HEK293 (cell line): Measurements from ENCODE around the gene ROBO1.

Experiments used
- CTCF ChIA-PET: fragments of 350-600 bp; formaldehyde crosslinking; extraction: SDS; loops from one replicate; lab custom pipeline; 2021; ENCODE audit warnings: antibody characterized with exemption; lab: Yijun Ruan, JAX
- POLR2A ChIA-PET: fragments of 300-600 bp; formaldehyde crosslinking; extraction: SDS; loops from one replicate; lab custom pipeline; 2020; ENCODE audit warnings: antibody characterized with exemption, inconsistent platforms; lab: Yijun Ruan, JAX
- H3K27ac ChIP-seq: fragments of 200-500 bp; sonication (Bioruptor generic); 2 replicates; pipeline ENCODE4 v1.5.1; 2014; ENCODE audit warnings: low read depth, low read length, control low read depth, inconsistent platforms; ENCODE audit errors: extremely low read depth
- H3K36me3 ChIP-seq, 2 experiments: fragments of 200-500 bp in 1 of 2; sonication (Bioruptor generic) in 1 of 2; 1 replicate in 1 of 2; 2 replicates in 1 of 2; pipeline ENCODE4 v1.5.1; 2014 to 2017; ENCODE audit warnings: inconsistent platforms in 2 of 2, low read length in 2 of 2; ENCODE audit not compliant: control insufficient read depth in 2 of 2, insufficient read depth in 1 of 2
- H3K4me1 ChIP-seq: fragments of 200-500 bp; sonication (Bioruptor generic); 2 replicates; pipeline ENCODE4 v1.5.1; 2014; ENCODE audit warnings: mild to moderate bottlenecking, low read length, inconsistent platforms; ENCODE audit not compliant: control insufficient read depth, insufficient read depth
- H3K4me3 ChIP-seq: 2 replicates; pipeline ENCODE4 v1.5.1; 2011; ENCODE audit warnings: low read depth, mild to moderate bottlenecking, control low read depth, low read length, moderate library complexity
- H3K9me3 ChIP-seq: fragments of 200-500 bp; sonication (Bioruptor generic); 2 replicates; pipeline ENCODE4 v1.5.1; 2014; ENCODE audit warnings: low read depth, low read length, inconsistent platforms; ENCODE audit not compliant: control insufficient read depth, insufficient read depth
- HOXD13 ChIP-seq: sonication (generic); formaldehyde crosslinking; IDR thresholded peaks from 2 replicates; pipeline ENCODE4 v1.8.0; 2022; ENCODE audit warnings: missing genetic modification reagents, borderline replicate concordance
- RBAK ChIP-seq: fragments of 450-650 bp; formaldehyde crosslinking; IDR thresholded peaks from 2 replicates; pipeline ENCODE4 v1.5.1; 2016; ENCODE audit warnings: missing biosample characterization, missing genetic modification characterization
- SETDB1 ChIP-seq: IDR thresholded peaks from one replicate; pipeline ENCODE4 v1.6.1; 2017; ENCODE audit warnings: mild to moderate bottlenecking, low read length, moderate library complexity, mixed read lengths; ENCODE audit not compliant: insufficient read length
- SP2 ChIP-seq: fragments of 450-650 bp; formaldehyde crosslinking; IDR thresholded peaks from 2 replicates; pipeline ENCODE4 v1.5.1; 2016; ENCODE audit warnings: missing biosample characterization, missing genetic modification characterization
- TCF7L2 ChIP-seq: IDR thresholded peaks from 2 replicates; pipeline ENCODE4 v1.6.1; 2011; ENCODE audit warnings: low read depth, mild to moderate bottlenecking, inconsistent platforms, low read length, moderate library complexity, borderline replicate concordance
- ZFHX2 ChIP-seq: fragments of 450-650 bp; formaldehyde crosslinking; conservative IDR thresholded peaks from 2 replicates; pipeline ENCODE4 v1.5.1; 2016; ENCODE audit warnings: missing biosample characterization, missing genetic modification characterization
- ZNF157 ChIP-seq: fragments of 450-650 bp; formaldehyde crosslinking; IDR thresholded peaks from 2 replicates; pipeline ENCODE4 v1.5.1; 2016; ENCODE audit warnings: missing biosample characterization, missing genetic modification characterization
- ZNF248 ChIP-seq: fragments of 450-650 bp; formaldehyde crosslinking; IDR thresholded peaks from 2 replicates; pipeline ENCODE4 v1.5.1; 2017; ENCODE audit warnings: missing biosample characterization, missing genetic modification characterization
- ZNF324 ChIP-seq: fragments of 450-650 bp; formaldehyde crosslinking; IDR thresholded peaks from 2 replicates; pipeline ENCODE4 v1.5.1; 2016; ENCODE audit warnings: missing biosample characterization, missing genetic modification characterization
- ZNF510 ChIP-seq: fragments of 450-650 bp; formaldehyde crosslinking; IDR thresholded peaks from 2 replicates; pipeline ENCODE4 v1.5.1; 2018; ENCODE audit warnings: mild to moderate bottlenecking, missing genetic modification characterization, missing biosample characterization; ENCODE audit not compliant: insufficient replicate concordance
- ZNF514 ChIP-seq: fragments of 450-650 bp; formaldehyde crosslinking; IDR thresholded peaks from 2 replicates; pipeline ENCODE4 v1.5.1; 2016; ENCODE audit warnings: missing biosample characterization, missing genetic modification characterization
- ZNF561 ChIP-seq: fragments of 450-650 bp; IDR thresholded peaks from 2 replicates; pipeline ENCODE4 v1.5.1; 2018; ENCODE audit warnings: missing biosample characterization, missing genetic modification characterization, borderline replicate concordance
- ZNF571 ChIP-seq: fragments of 450-650 bp; formaldehyde crosslinking; IDR thresholded peaks from 2 replicates; pipeline ENCODE4 v1.5.0; 2017; ENCODE audit warnings: missing biosample characterization, missing genetic modification characterization
- ZNF654 ChIP-seq: fragments of 450-650 bp; formaldehyde crosslinking; IDR thresholded peaks from 2 replicates; pipeline ENCODE4 v1.5.1; 2016; ENCODE audit warnings: low read depth, missing biosample characterization, missing genetic modification characterization
- ZNF677 ChIP-seq: fragments of 450-650 bp; IDR thresholded peaks from 2 replicates; pipeline ENCODE4 v1.5.0; 2018; ENCODE audit warnings: missing biosample characterization, mild to moderate bottlenecking, missing genetic modification characterization, moderate library complexity
- ZNF707 ChIP-seq: fragments of 450-650 bp; formaldehyde crosslinking; IDR thresholded peaks from 2 replicates; pipeline ENCODE4 v1.5.1; 2016; ENCODE audit warnings: missing biosample characterization, missing genetic modification characterization
- ZNF747 ChIP-seq: fragments of 450-650 bp; formaldehyde crosslinking; IDR thresholded peaks from 2 replicates; pipeline ENCODE4 v1.5.1; 2016; ENCODE audit warnings: missing biosample characterization, missing genetic modification characterization
- ZNF76 ChIP-seq: fragments of 450-650 bp; formaldehyde crosslinking; IDR thresholded peaks from 2 replicates; pipeline ENCODE4; 2016; ENCODE audit warnings: low read depth, missing biosample characterization, missing genetic modification characterization, borderline replicate concordance
- ZXDB ChIP-seq: fragments of 450-650 bp; formaldehyde crosslinking; IDR thresholded peaks from 2 replicates; pipeline ENCODE4 v1.5.1; 2016; ENCODE audit warnings: missing biosample characterization, missing genetic modification characterization
- TF ChIP-seq, protein P1 (sequence below): fragments of 450-650 bp; formaldehyde crosslinking; IDR thresholded peaks from 2 replicates; pipeline ENCODE4 v1.5.1; 2016; ENCODE audit warnings: missing biosample characterization, missing genetic modification characterization
- TF ChIP-seq, protein P2 (sequence below): fragments of 450-650 bp; formaldehyde crosslinking; IDR thresholded peaks from 2 replicates; pipeline ENCODE4 v1.5.1; 2016; ENCODE audit warnings: missing biosample characterization, missing genetic modification characterization
- TF ChIP-seq, protein P3 (sequence below): fragments of 450-650 bp; formaldehyde crosslinking; IDR thresholded peaks from 2 replicates; pipeline ENCODE4 v1.5.1; 2016; ENCODE audit warnings: missing biosample characterization, missing genetic modification characterization
- TF ChIP-seq, protein P4 (sequence below): fragments of 450-650 bp; formaldehyde crosslinking; IDR thresholded peaks from 2 replicates; pipeline ENCODE4 v1.5.1; 2016; ENCODE audit warnings: missing biosample characterization, missing genetic modification characterization

ROBO1 gene

DNA sequence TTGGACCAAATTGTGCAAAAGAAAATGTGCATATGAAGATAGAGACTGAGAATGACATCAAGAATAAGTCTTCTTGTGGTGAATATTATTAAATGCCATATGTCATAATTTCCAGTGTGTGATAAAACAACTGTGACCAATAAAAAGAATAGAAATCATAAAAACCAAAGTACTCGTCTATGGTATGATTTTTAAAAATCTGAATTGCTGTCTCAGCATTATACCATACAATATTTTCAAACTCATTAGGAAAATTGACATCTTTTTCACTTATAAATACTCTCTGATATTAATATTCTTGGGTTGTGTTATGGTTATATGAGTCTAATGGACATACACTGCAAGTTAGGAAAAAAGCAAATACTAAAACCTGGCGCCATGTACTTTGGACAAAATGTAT, 279.4 kb downstream of the ROBO1 start:
- no peaks in the 10 kb centered on the region for H3K4me1 ChIP-seq
- H3K36me3 ChIP-seq, result no peaks in the 10 kb centered on the region
- H3K4me3 ChIP-seq, result no peak overlapping the region
- no peak overlapping the region for H3K27ac ChIP-seq
- TF ChIP-seq ZNF324 (no peak), RBAK (tag by site-specific recombination) (no peak), SP2 (tag by site-specific recombination) (no peak), SETDB1 (no peak), ZNF510 (tag by site-specific recombination) (no peak), ZNF747 (tag by site-specific recombination) (no peak), ZNF157 (tag by site-specific recombination) (no peak), ZXDB (no peak), HOXD13 (CRISPR knock-in tag) (no peak)
- TF ChIP-seq, protein P1, sequence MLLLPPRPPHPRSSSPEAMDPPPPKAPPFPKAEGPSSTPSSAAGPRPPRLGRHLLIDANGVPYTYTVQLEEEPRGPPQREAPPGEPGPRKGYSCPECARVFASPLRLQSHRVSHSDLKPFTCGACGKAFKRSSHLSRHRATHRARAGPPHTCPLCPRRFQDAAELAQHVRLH, result no peak
- TF ChIP-seq, protein P2, sequence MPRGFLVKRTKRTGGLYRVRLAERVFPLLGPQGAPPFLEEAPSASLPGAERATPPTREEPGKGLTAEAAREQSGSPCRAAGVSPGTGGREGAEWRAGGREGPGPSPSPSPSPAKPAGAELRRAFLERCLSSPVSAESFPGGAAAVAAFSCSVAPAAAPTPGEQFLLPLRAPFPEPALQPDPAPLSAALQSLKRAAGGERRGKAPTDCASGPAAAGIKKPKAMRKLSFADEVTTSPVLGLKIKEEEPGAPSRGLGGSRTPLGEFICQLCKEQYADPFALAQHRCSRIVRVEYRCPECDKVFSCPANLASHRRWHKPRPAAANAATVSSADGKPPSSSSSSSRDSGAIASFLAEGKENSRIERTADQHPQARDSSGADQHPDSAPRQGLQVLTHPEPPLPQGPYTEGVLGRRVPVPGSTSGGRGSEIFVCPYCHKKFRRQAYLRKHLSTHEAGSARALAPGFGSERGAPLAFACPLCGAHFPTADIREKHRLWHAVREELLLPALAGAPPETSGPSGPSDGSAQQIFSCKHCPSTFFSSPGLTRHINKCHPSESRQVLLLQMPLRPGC (tag by site-specific recombination), result no peak
- TF ChIP-seq, protein P3, sequence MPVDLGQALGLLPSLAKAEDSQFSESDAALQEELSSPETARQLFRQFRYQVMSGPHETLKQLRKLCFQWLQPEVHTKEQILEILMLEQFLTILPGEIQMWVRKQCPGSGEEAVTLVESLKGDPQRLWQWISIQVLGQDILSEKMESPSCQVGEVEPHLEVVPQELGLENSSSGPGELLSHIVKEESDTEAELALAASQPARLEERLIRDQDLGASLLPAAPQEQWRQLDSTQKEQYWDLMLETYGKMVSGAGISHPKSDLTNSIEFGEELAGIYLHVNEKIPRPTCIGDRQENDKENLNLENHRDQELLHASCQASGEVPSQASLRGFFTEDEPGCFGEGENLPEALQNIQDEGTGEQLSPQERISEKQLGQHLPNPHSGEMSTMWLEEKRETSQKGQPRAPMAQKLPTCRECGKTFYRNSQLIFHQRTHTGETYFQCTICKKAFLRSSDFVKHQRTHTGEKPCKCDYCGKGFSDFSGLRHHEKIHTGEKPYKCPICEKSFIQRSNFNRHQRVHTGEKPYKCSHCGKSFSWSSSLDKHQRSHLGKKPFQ, result no peak
- ChIA-PET CTCF (no interaction called here), POLR2A (no interaction called here)
- H3K9me3 ChIP-seq, result no peaks in the 10 kb centered on the region

DNA sequence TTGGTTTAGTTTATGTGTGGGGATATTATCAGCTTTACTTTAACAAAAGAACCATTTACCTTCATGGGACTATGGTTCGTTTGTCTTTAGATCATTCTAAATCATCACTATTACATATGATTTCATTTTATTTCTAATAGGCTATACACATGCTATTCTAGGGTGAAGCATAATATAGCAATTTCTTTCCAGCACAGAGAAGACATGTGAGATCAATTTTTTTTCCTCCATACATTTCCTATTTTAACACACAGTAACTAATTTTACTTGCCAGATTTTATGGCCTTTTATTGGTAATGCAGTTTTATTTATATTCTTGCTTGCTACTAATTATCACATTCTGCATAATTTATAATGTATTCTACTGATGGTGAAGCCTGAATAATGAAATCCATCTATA, 287.1 kb downstream of the ROBO1 start:
- ChIA-PET POLR2A (no interaction called here), CTCF (interaction anchor here (0.6 kb wide), 1 partner anchor 299 kb away, joined by 5 read pairs; no protein-coding TSS in a partner anchor)
- TF ChIP-seq ZNF707 (tag by site-specific recombination), result no peak
- no peak for TF ChIP-seq ZNF248 (tag by site-specific recombination)
- no peak for TF ChIP-seq ZNF561
- no peak for TF ChIP-seq ZNF76 (tag by site-specific recombination)
- no peak for TF ChIP-seq ZFHX2 (tag by site-specific recombination)
- TF ChIP-seq, protein P4, sequence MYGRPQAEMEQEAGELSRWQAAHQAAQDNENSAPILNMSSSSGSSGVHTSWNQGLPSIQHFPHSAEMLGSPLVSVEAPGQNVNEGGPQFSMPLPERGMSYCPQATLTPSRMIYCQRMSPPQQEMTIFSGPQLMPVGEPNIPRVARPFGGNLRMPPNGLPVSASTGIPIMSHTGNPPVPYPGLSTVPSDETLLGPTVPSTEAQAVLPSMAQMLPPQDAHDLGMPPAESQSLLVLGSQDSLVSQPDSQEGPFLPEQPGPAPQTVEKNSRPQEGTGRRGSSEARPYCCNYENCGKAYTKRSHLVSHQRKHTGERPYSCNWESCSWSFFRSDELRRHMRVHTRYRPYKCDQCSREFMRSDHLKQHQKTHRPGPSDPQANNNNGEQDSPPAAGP (tag by site-specific recombination), result no peak
- no peak for TF ChIP-seq ZNF514 (tag by site-specific recombination)
- TF ChIP-seq TCF7L2, result no peak
- TF ChIP-seq ZNF654 (tag by site-specific recombination), result no peak
- TF ChIP-seq ZNF571 (tag by site-specific recombination), result no peak
- TF ChIP-seq ZNF677 (tag by site-specific recombination), result no peak
- no peak overlapping the region for H3K27ac ChIP-seq
- H3K4me1 ChIP-seq, result no peaks in the 10 kb centered on the region
- H3K9me3 ChIP-seq, result no peaks in the 10 kb centered on the region
- H3K4me3 ChIP-seq, result no peak overlapping the region
- no peaks in the 10 kb centered on the region for H3K36me3 ChIP-seq
